K562 (cell line): ENCODE results near the gene G6PC3. TPM values are rescaled to one million over a fixed set of nuclear protein-coding genes. Genes with fewer than 3 reads are reported as not detected.

ENCODE experiments used
- AFF1 ChIP-seq, 2 experiments: fragments of 450-650 bp; IDR thresholded peaks; 2 replicates each; pipeline ENCODE4 v1.6.1; 2018; ENCODE audit warnings: mild to moderate bottlenecking in 2 of 2, low read depth in 1 of 2; ENCODE audit not compliant: partially characterized antibody in 2 of 2
- ARID3B ChIP-seq: fragments of 250-450 bp; sonication (Bioruptor Pico); IDR thresholded peaks from 2 replicates; pipeline ENCODE4 v1.4.0; 2020; ENCODE audit warnings: borderline replicate concordance
- CBFB ChIP-seq: sonication (generic); formaldehyde crosslinking; IDR thresholded peaks from 2 replicates; pipeline ENCODE4 v1.4.0; 2020; ENCODE audit warnings: mild to moderate bottlenecking, missing genetic modification reagents
- MXD1 ChIP-seq: fragments of 250-450 bp; sonication (Bioruptor Pico); IDR thresholded peaks from 2 replicates; pipeline ENCODE4 v1.8.0; 2021; ENCODE audit warnings: borderline replicate concordance, mild to moderate bottlenecking, moderate library complexity; ENCODE audit not compliant: poor library complexity, severe bottlenecking
- NCOA6 ChIP-seq: fragments of 450-650 bp; IDR thresholded peaks from 2 replicates; pipeline ENCODE4 v1.6.1; 2017; ENCODE audit warnings: mild to moderate bottlenecking
- SIN3B ChIP-seq: fragments of 450-650 bp; IDR thresholded peaks from 2 replicates; pipeline ENCODE4 v1.6.1; 2017; ENCODE audit warnings: low read depth, mild to moderate bottlenecking, moderate library complexity
- SNIP1 ChIP-seq: fragments of 450-650 bp; IDR thresholded peaks from 2 replicates; pipeline ENCODE4 v1.7.1; 2017; ENCODE audit warnings: low read depth, mild to moderate bottlenecking
- XRCC5 ChIP-seq: fragments of 200-400 bp; formaldehyde crosslinking; IDR thresholded peaks from 2 replicates; pipeline ENCODE4 v1.6.1; 2017; ENCODE audit warnings: low read depth, mild to moderate bottlenecking, low read length
- ZBTB40 ChIP-seq, 2 experiments: fragments of 450-650 bp in 1 of 2; sonication (generic) in 1 of 2; formaldehyde crosslinking in 1 of 2; IDR thresholded peaks; 2 replicates each; pipeline versions ENCODE4 v1.7.1 to v1.9.0; 2016 to 2022; ENCODE audit warnings: inconsistent platforms in 1 of 2, mild to moderate bottlenecking in 1 of 2, missing genetic modification reagents in 1 of 2
- ZNF764 ChIP-seq: fragments of 250-450 bp; sonication (Bioruptor Pico); IDR thresholded peaks from 2 replicates; pipeline ENCODE4 v1.4.0; 2020; ENCODE audit warnings: low read depth, mild to moderate bottlenecking, moderate library complexity
- polyA plus RNA-seq, 8 experiments: library from polyadenylated mRNA; depleted of rRNA in 4 of 8; stranded (reverse) in 5 of 8; unstranded in 3 of 8; fragments of >200 nt; fragmentation: Nextera tagmentation in 2 of 8; fragmentation: Illumina TruSeq in 1 of 8; extraction: Ambion mirVana in 2 of 8; extraction: Trizol in 1 of 8; gene quantifications; 2 replicates each; pipeline versions ENCODE4 v1.2.1 to v1.2.3, GENCODE V29; 2011 to 2014; ENCODE audit warnings: inconsistent platforms in 1 of 8, missing spikeins in 1 of 8
- total RNA-seq, 7 experiments: library from RNA; depleted of rRNA in 6 of 7; stranded (reverse); fragments of >200 nt in 6 of 7; fragmentation: Illumina TruSeq in 2 of 7; extraction: Trizol in 2 of 7; gene quantifications; 2 replicates each; pipeline versions ENCODE4 v1.2.1 to v1.2.3, GENCODE V29; 2011 to 2021; ENCODE audit warnings: low replicate concordance in 1 of 7

Gene G6PC3
- total and polyA plus RNA-seq, 9 of the 15 experiments (the other 6 are each of a cell fraction or from before 2014, with no cell fraction given), result 10.4 to 57.8 (median 31.1) TPM

- TF ChIP-seq AFF1 (IDR thresholded peaks at IDR 0.05; ENCODE audit: low read depth in 1 of 2, partially characterized antibody in 2 of 2) (no peak), SIN3B (no peak), XRCC5 (no peak; the same call in none of the 2 replicates), ARID3B (CRISPR knock-in tag) (no peak), NCOA6 (no peak; the same call in 1 of the 2 replicates), ZBTB40 (IDR thresholded peaks at IDR 0.05) (peak; percentile 70), ZBTB40 (CRISPR knock-in tag; IDR thresholded peaks at IDR 0.05) (no peak), SNIP1 (no peak), ZNF764 (CRISPR knock-in tag) (no peak), MXD1 (CRISPR knock-in tag) (no peak), CBFB (CRISPR knock-in tag) (no peak)
Measured at GRCh38 chr17:44095647-44096496, 25.3 kb downstream of the G6PC3 start (continued).
